LNCAP (cell line): ENCODE data around the gene MACROD2.

Experiments used
- TF ChIP-seq, protein P1 (sequence below): fragments of 450-650 bp; IDR thresholded peaks from 2 replicates; pipeline ENCODE4 v1.5.1; 2017; ENCODE audit warnings: mild to moderate bottlenecking

Gene MACROD2

DNA sequence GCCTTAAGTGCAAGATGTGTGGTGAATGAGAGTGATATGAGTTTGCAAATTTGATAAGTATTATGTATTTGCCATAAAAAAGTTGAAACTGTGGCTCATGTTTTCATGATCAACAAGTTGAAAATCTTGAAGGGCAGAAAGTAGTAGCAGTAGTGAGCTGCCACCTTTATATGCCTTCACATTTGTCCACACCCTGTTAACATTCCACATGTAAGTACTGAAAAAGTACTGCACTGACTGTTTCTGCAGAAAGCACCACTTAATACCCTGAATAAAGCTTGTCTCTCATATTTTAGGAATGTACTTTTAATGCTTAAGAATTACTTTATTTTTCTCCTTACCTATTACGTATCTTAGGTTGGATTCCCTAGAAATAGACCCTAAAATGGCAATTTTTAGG, 296.2 kb downstream of the MACROD2 start:
- TF ChIP-seq, protein P1, sequence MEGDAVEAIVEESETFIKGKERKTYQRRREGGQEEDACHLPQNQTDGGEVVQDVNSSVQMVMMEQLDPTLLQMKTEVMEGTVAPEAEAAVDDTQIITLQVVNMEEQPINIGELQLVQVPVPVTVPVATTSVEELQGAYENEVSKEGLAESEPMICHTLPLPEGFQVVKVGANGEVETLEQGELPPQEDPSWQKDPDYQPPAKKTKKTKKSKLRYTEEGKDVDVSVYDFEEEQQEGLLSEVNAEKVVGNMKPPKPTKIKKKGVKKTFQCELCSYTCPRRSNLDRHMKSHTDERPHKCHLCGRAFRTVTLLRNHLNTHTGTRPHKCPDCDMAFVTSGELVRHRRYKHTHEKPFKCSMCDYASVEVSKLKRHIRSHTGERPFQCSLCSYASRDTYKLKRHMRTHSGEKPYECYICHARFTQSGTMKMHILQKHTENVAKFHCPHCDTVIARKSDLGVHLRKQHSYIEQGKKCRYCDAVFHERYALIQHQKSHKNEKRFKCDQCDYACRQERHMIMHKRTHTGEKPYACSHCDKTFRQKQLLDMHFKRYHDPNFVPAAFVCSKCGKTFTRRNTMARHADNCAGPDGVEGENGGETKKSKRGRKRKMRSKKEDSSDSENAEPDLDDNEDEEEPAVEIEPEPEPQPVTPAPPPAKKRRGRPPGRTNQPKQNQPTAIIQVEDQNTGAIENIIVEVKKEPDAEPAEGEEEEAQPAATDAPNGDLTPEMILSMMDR, result no peak

DNA sequence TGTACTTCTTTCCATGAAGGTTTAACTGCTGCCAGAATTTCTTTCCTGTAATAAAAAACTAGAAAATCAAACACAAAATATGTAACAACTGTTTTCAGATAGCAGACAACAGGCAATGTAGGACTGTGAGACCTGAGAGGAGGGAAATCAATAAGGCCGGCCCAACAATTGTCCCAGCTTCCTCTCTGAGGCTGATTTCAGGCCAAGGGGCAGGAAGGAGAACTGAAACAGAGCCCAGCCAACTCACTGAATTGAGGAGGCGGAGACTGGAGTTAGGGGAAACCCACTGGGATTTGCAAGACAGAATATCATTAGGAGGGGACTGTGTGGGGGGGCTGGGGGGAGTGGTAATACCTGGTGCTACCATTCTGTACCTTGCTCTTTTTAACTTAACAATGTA, 299.9 kb downstream of the MACROD2 start:
- TF ChIP-seq, protein P1, result no peak

DNA sequence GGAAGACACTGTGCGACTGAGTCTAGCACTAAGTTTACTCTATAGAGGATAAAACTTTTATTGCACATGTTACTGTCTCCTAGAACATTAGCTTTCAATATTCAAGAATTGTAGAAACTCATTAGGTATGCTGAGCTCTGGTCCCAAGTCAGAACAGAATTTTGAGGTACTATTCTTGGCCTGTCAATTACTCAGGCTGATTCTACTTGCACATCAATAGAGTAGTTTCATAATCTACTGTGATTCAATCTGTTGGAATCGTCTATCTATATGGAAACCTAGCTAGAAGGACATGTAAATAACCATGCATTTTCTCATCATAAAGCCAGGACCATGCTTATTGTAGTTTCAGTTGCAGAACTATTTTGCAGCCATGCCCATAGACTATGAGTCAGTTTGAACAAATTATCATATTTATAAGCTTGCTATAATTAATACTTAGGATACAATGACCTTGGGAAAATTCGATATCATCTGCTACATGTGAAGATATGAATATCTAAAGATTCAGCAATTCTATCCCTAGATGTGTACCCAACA, 300.5 kb downstream of the MACROD2 start:
- TF ChIP-seq, protein P1, result no peak

DNA sequence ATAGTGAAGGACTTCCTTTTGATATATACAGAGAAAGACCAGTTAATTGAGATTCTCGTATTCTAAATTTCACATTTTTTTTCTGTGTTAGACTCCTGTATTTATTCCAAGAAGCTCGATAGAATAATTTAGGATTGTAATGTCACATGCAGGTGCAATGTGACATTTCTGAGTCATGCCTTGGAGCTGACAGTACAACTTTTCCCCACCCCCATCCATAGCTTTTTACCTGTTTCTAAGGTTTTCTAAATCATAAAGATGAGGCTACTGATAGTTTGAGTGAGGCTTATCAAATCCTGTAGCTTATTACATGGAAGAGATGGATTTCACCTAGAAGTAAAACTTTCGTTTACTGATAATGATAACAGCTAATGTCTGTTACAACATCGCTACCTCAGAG, 304.5 kb downstream of the MACROD2 start:
- TF ChIP-seq, protein P1, result no peak

DNA sequence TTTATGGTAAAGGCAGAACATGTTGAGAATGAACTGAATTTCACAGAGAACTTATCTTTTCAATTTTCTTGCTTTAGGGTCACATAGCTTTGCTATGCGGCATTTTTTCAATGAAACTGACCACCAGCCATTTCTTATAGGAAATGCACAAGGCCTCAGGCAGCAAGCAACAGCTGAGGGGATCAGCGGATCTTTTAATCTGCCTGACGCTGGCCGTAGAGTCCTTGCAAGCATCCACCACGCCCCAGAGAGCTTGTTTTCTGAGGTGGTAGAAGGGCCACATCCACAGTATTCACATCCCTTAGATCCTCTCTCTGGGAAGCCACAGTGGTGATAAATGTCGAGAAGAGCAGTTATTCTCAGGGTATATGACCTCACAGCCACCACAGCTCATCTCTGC, 307.8 kb downstream of the MACROD2 start:
- TF ChIP-seq, protein P1, result no peak

DNA sequence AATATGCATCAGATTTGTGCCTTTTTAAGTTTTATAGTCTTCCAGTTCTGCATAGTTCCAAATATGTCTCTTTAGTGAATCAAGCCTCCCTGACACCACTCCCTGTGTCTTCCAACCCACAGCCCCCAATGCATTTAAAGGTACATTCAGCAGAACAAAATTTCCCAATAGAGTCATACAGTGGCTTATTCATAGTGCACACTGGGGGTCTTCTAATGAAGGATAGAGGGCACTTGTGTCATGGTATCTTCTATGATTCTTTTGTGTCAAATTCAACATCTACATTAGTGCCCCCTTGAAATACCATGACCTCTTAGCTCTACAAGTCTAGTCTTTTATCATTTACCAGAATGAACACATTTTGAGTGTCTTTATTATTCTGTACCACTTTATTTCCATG, 308.3 kb downstream of the MACROD2 start:
- TF ChIP-seq, protein P1, result no peak

DNA sequence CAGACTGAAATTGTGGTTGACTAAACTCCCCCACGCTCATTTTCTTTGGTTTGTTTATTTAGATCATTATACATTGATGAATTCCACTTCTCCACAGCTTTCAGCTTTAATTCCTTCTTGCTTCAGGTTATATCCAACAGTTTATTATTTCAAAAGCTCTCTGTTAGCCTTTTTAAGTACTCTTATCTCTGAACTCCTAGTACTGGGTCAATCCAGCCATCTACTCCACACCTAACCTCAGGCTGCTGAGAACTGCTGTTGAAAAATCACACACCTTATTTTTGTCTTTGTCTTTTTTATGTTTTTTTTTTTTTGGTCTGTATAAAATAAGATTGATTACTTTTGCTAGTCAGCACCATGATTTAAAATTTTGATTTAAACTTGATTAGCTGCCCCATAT, 309.2 kb downstream of the MACROD2 start:
- TF ChIP-seq, protein P1, result no peak

DNA sequence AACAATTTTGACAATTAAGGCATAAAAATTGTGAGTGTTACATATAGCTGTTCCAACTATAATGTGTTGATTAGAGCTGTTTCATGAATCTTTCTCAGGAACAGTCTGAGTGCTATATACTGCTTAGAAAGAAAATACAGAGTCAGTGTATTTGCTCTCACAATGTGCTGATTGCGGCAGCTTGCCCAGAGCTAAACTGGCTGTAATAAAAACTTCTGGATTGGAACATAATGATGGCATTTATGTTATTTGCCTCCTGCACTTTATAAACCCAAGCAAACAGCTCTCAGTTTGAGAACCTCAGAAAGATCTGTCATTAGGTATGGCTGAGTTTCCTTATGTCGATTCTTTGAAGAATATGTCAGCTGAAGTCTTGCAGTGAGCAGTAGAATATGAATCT, 312.6 kb downstream of the MACROD2 start:
- TF ChIP-seq, protein P1, result no peak
